MM.1S (cell line): ENCODE results near the gene GRB10.

Source experiments
- DNase-seq: peaks from one replicate; pipeline ENCODE4 v3.0.0-alpha.2; 2015
- H2AFZ ChIP-seq: fragments of 300-600 bp; sonication (generic); 2 replicates; pipeline ENCODE4 v1.6.0; 2016; ENCODE audit warnings: antibody characterized with exemption, low read length
- H3F3A ChIP-seq: fragments of 300-600 bp; sonication (generic); 2 replicates; pipeline ENCODE4 v1.6.1; 2016; ENCODE audit warnings: mild to moderate bottlenecking, antibody characterized with exemption, low read length, moderate library complexity, mixed read lengths; ENCODE audit not compliant: insufficient read depth
- H3K27ac ChIP-seq: fragments of 300-600 bp; sonication (generic); 2 replicates; pipeline ENCODE4 v1.5.1; 2016; ENCODE audit warnings: mild to moderate bottlenecking, low read length
- H3K27me3 ChIP-seq: fragments of 300-600 bp; sonication (generic); replicated peaks from 2 replicates; pipeline ENCODE4 v1.6.0; 2016; ENCODE audit warnings: low read length; ENCODE audit not compliant: insufficient read depth
- H3K36me3 ChIP-seq: fragments of 300-600 bp; sonication (generic); replicated peaks from 2 replicates; pipeline ENCODE4 v1.6.1; 2016; ENCODE audit warnings: mild to moderate bottlenecking, low read length, mixed read lengths; ENCODE audit not compliant: insufficient read depth
- H3K4me1 ChIP-seq: fragments of 300-600 bp; sonication (generic); 2 replicates; pipeline ENCODE4 v1.6.1; 2016; ENCODE audit warnings: low read length, mixed read lengths
- H3K4me2 ChIP-seq: fragments of 300-600 bp; sonication (generic); 2 replicates; pipeline ENCODE4 v1.6.0; 2016; ENCODE audit warnings: low read depth, low read length
- H3K4me3 ChIP-seq: fragments of 300-600 bp; sonication (generic); 2 replicates; pipeline ENCODE4 v1.5.1; 2016; ENCODE audit warnings: low read length, mixed read lengths
- H3K79me2 ChIP-seq: fragments of 300-600 bp; sonication (generic); 2 replicates; pipeline ENCODE4 v1.6.1; 2016; ENCODE audit warnings: mixed run types, low read length, mixed read lengths
- H3K9ac ChIP-seq: fragments of 300-600 bp; sonication (generic); 2 replicates; pipeline ENCODE4 v1.6.1; 2016; ENCODE audit warnings: low read length, mixed read lengths
- H3K9me2 ChIP-seq: fragments of 300-600 bp; sonication (generic); replicated peaks from 2 replicates; pipeline ENCODE4 v1.6.1; 2016; ENCODE audit warnings: mild to moderate bottlenecking, low read length, mixed read lengths; ENCODE audit not compliant: insufficient read depth
- H3K9me3 ChIP-seq: fragments of 300-600 bp; sonication (generic); replicated peaks from 2 replicates; pipeline ENCODE4 v1.6.1; 2016; ENCODE audit warnings: mild to moderate bottlenecking, low read length, mixed read lengths; ENCODE audit not compliant: insufficient read depth
- H4K20me1 ChIP-seq: fragments of 300-600 bp; sonication (generic); 2 replicates; pipeline ENCODE4 v1.6.1; 2016; ENCODE audit warnings: mild to moderate bottlenecking, low read length, moderate library complexity, mixed read lengths; ENCODE audit not compliant: insufficient read depth
- EZH2 ChIP-seq: fragments of 300-600 bp; sonication (generic); optimal IDR thresholded peaks from 2 replicates; pipeline ENCODE3; 2017; ENCODE audit warnings: low read depth, mild to moderate bottlenecking, antibody characterized with exemption, low read length, mixed read lengths
- EZH2phosphoT487 ChIP-seq: fragments of 300-600 bp; sonication (generic); IDR thresholded peaks from 2 replicates; pipeline ENCODE4 v1.6.1; 2018; ENCODE audit warnings: antibody characterized with exemption, low read length
- TF ChIP-seq, protein P1 (sequence below): fragments of 300-600 bp; sonication (generic); IDR thresholded peaks from 2 replicates; pipeline ENCODE4 v1.5.1; 2016; ENCODE audit warnings: antibody characterized with exemption, low read length, mixed read lengths

The GRB10 gene

DNA sequence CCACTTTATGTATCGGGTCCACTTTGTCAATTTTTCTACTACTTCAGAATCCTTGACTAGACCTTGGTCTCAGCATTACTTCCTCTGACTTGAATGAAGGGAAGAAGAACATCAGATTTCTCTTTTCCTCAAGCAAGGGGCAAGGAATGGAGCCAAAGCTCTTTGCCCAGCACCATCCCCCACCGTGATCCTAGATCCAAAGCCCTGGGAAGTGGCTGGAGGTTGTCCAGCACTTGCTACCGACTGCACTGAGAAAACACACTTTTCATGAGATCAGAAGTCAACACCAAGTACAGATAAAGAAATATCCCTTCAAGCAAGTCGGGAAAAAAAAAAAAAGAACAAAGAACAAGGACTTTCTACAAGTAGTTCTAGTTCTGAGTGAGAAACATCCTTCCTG lies 115.4 kb downstream of the GRB10 start:
- Histone ChIP-seq H3F3A (peaks cover 7% of the 10 kb centered on the region), H3K4me3 (no peak overlapping the region), H3K4me1 (peaks cover 27% of the 10 kb centered on the region), H3K9me2 (no peaks in the 10 kb centered on the region), H3K9me3 (no peaks in the 10 kb centered on the region), H4K20me1 (no peaks in the 10 kb centered on the region), H2AFZ (no peak overlapping the region), H3K27me3 (no peaks in the 10 kb centered on the region), H3K4me2 (no peak overlapping the region), H3K9ac (no peak overlapping the region), H3K79me2 (no peaks in the 10 kb centered on the region), H3K27ac (no peak overlapping the region), H3K36me3 (no peaks in the 10 kb centered on the region)
- DNase-seq: no peak
- no peak for TF ChIP-seq EZH2phosphoT487

DNA sequence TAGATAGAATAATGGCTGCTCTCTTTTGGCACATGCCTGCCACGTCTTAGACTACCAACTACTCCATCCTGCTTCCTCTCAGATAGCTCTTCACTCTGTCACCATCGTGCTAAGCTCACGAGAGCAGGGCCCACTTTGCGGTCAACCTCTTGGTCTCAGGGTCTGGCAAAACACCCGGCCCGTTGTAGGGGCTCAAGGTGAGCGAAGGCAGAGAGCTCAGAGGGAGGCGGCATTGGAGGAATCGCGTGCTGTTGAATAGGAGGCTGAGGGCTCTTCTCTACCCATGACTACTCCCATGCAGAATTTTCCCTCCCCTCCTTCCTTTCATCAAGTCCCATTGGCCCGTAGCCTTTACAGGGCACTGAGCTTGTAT lies 116.6 kb downstream of the GRB10 start:
- Histone ChIP-seq H2AFZ (no peak overlapping the region), H3K4me1 (peaks cover 39% of the 10 kb centered on the region), H3K27ac (no peak overlapping the region), H3K36me3 (no peaks in the 10 kb centered on the region), H3K4me2 (no peak overlapping the region), H3K4me3 (no peak overlapping the region), H3K27me3 (no peaks in the 10 kb centered on the region), H4K20me1 (no peaks in the 10 kb centered on the region), H3F3A (peaks cover 19% of the 10 kb centered on the region), H3K9ac (no peak overlapping the region), H3K9me2 (no peaks in the 10 kb centered on the region), H3K9me3 (no peaks in the 10 kb centered on the region), H3K79me2 (no peaks in the 10 kb centered on the region)
- no peak for DNase-seq
- no peak for TF ChIP-seq EZH2phosphoT487
- no peak for TF ChIP-seq EZH2
- TF ChIP-seq, protein P1, sequence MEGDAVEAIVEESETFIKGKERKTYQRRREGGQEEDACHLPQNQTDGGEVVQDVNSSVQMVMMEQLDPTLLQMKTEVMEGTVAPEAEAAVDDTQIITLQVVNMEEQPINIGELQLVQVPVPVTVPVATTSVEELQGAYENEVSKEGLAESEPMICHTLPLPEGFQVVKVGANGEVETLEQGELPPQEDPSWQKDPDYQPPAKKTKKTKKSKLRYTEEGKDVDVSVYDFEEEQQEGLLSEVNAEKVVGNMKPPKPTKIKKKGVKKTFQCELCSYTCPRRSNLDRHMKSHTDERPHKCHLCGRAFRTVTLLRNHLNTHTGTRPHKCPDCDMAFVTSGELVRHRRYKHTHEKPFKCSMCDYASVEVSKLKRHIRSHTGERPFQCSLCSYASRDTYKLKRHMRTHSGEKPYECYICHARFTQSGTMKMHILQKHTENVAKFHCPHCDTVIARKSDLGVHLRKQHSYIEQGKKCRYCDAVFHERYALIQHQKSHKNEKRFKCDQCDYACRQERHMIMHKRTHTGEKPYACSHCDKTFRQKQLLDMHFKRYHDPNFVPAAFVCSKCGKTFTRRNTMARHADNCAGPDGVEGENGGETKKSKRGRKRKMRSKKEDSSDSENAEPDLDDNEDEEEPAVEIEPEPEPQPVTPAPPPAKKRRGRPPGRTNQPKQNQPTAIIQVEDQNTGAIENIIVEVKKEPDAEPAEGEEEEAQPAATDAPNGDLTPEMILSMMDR: no peak

DNA sequence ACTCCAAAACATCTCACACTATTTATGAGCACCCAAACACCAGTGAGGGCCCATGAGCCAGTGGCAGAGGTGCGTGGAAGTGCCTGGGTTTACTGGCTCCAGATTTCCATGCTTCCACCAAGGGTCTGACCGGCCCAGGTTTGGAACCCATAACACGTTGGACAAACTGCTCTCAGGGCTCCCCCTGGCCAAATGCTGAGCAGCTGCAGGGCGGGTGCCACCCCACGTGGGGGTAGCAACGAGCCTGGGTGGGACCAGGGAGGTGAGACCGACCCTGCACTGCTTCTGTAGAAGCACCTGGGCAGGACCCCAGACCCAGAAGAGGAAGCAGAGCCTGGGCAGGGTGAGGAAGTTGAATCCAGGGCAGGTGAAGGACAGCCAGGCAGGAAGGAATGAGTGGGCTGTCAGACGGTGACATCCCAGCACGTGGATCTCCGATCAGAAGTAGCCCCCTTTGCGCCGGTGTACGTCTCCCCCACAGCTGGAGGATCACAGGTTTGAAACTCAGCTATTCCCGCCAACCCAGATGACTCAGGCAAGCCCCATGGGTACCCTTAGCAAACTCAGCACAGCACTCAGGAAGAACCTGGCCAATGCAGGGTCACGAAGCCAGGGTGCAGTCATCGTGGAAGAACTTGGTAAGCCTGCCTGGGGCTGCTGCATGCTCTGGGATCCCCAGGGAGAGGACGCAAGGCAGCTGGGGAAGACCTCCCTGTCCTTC lies 117.1 kb downstream of the GRB10 start:
- no peak for TF ChIP-seq EZH2
- TF ChIP-seq EZH2phosphoT487: no peak
- TF ChIP-seq, protein P1: no peak
- DNase-seq: no peak
- Histone ChIP-seq H3K9me2 (no peaks in the 10 kb centered on the region), H3K36me3 (no peaks in the 10 kb centered on the region), H3K9ac (no peak overlapping the region), H3K9me3 (no peaks in the 10 kb centered on the region), H2AFZ (no peak overlapping the region), H3K4me3 (no peak overlapping the region), H3K4me1 (peaks cover 45% of the 10 kb centered on the region), H3K27me3 (no peaks in the 10 kb centered on the region), H3K27ac (no peak overlapping the region), H3K4me2 (no peak overlapping the region), H3F3A (peaks cover 21% of the 10 kb centered on the region), H3K79me2 (no peaks in the 10 kb centered on the region), H4K20me1 (no peaks in the 10 kb centered on the region)

DNA sequence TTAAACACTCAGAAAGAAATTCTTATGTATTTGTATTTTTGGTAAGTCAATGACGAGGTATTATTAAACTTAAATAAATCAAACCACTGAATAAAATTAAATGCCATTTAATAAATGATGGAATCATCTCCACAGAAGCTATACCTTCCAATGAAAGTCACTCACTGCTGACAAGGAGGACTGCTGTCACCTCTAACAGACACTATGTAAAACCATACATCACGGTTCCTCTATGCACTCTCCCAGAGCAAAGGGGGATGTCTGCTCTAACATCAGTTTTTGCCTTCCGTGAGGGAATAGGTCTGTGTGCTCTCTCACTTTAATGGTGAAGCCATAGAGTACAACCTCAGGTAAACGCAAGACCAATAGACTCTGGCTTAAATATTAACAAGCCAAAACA lies 117.8 kb downstream of the GRB10 start:
- no peak overlapping the region for H3K4me2 ChIP-seq
- H3K27me3 ChIP-seq: no peaks in the 10 kb centered on the region
- H3K79me2 ChIP-seq: no peaks in the 10 kb centered on the region
- H3K9ac ChIP-seq: no peak overlapping the region
- H3K4me3 ChIP-seq: no peak overlapping the region
- no peak for DNase-seq
- H3K9me2 ChIP-seq: no peaks in the 10 kb centered on the region
- peaks cover 21% of the 10 kb centered on the region for H3F3A ChIP-seq
- H3K4me1 ChIP-seq: peaks cover 51% of the 10 kb centered on the region
- TF ChIP-seq EZH2phosphoT487: no peak
- TF ChIP-seq EZH2: no peak
- TF ChIP-seq, protein P1: no peak
- no peaks in the 10 kb centered on the region for H3K9me3 ChIP-seq
- H4K20me1 ChIP-seq: no peaks in the 10 kb centered on the region
- no peak overlapping the region for H3K27ac ChIP-seq
- no peaks in the 10 kb centered on the region for H3K36me3 ChIP-seq
- no peak overlapping the region for H2AFZ ChIP-seq
